NB4 (cell line): Measurements from ENCODE around the gene HSPE1.

ENCODE experiments used
- CTCF ChIP-seq: IDR thresholded peaks from one replicate; pipeline ENCODE4 v1.5.1; 2012; ENCODE audit warnings: low read depth, low read length
- MYC ChIP-seq: IDR thresholded peaks from 2 replicates; pipeline ENCODE4 v1.6.1; 2011; ENCODE audit warnings: low read depth, low read length

GRCh38 chr2:197548582-197548981 lies 48.4 kb downstream of the HSPE1 start:
- TF ChIP-seq CTCF (no peak), MYC (no peak)
